Activated naive CD8-positive, alpha-beta T cell treated with anti-CD3 and anti-CD28 coated beads, Interleukin-2, amount 10 ng/mL, durations not matched to agents 7 days and 5 days (primary cell): ENCODE measurements around the gene ING2. TPM values are rescaled to one million over a fixed set of nuclear protein-coding genes. Genes with fewer than 3 reads are reported as not detected.
A peak's percentile ranks its signal among the peaks of the same experiment; 100 is the strongest.
"Not testable (repeated sequence)": the region's sequence is repeated elsewhere in the genome, so short reads cannot be mapped to it uniquely, and the experiment has no call there.

Experiments
- ATAC-seq: fragments of 150-1000 bp; cut with Tn5 transposase; one replicate; pipeline ENCODE4 v1.10.0; 2021; ENCODE audit warnings: low read depth, moderate library complexity
- POLR2A ChIA-PET: fragments of 350-600 bp; sonication (Branson Sonifier 250); formaldehyde crosslinking; loops from one replicate; lab custom pipeline; 2021; ENCODE audit warnings: antibody characterized with exemption; lab: Charles Lee
- DNase-seq: peaks from one replicate; pipeline ENCODE4 v3.0.0; 2021
- H3K27ac Mint-ChIP-seq: one replicate; pipeline ENCODE4 v1.8.0; 2022; ENCODE audit warnings: mild to moderate bottlenecking, mixed read lengths
- H3K27me3 Mint-ChIP-seq: one replicate; pipeline ENCODE4 v1.8.0; 2022; ENCODE audit warnings: mild to moderate bottlenecking, moderate library complexity, mixed read lengths
- H3K36me3 Mint-ChIP-seq: one replicate; pipeline ENCODE4 v1.8.0; 2021; ENCODE audit warnings: mild to moderate bottlenecking, mixed read lengths
- H3K4me1 Mint-ChIP-seq: one replicate; pipeline ENCODE4 v1.8.0; 2021; ENCODE audit warnings: mixed read lengths
- H3K4me3 Mint-ChIP-seq: one replicate; pipeline ENCODE4 v1.8.0; 2022; ENCODE audit warnings: mild to moderate bottlenecking, moderate library complexity, mixed read lengths
- H3K9me3 Mint-ChIP-seq: one replicate; pipeline ENCODE4 v1.8.0; 2021; ENCODE audit warnings: mixed read lengths
- total RNA-seq, 2 experiments: library from RNA; stranded (reverse); gene quantifications; one replicate each; pipeline ENCODE4 v1.2.3, GENCODE V29; 2021

The ING2 gene
- 10 to 100 TPM; 14.5 to 15.4 TPM for total RNA-seq

- DNase-seq (no peak), ATAC-seq (peak; percentile 57)
- H3K36me3 Mint-ChIP-seq = peaks cover 1% of the 10 kb centered on the region
- no peaks in the 10 kb centered on the region for H3K9me3 Mint-ChIP-seq
- POLR2A ChIA-PET = interaction anchor here (1.0 to 3.5 kb wide), 4 partner anchors 56 to 155 kb away, joined by 3 to 36 read pairs (median 12); partner anchors contain the start of genes CDKN2AIP, RWDD4 and TRAPPC11
- H3K27me3 Mint-ChIP-seq = no peaks in the 10 kb centered on the region
- H3K27ac Mint-ChIP-seq = peak within 1 kb of the TSS; percentile 95
- H3K4me3 Mint-ChIP-seq = peak within 1 kb of the TSS; percentile 93
- H3K4me1 Mint-ChIP-seq = peaks cover 30% of the 10 kb centered on the region
Measured at GRCh38 chr4:183504930-183505610, at the start of gene ING2. Gene ING2, plus strand, starts transcription at chr4:183505058. Its CDS starts 138 bp downstream, at chr4:183505196.

GRCh38 chr4:183455431-183456195, 49.2 kb upstream of the ING2 start:
- peak overlapping the region; percentile 69 for H3K4me3 Mint-ChIP-seq
- POLR2A ChIA-PET = interaction anchor here (2.0 kb wide), 1 partner anchor 11 kb away, joined by 11 read pairs; the partner anchor contains the start of gene CDKN2AIP
- ATAC-seq (peak; percentile 81), DNase-seq (no peak)
- H3K9me3 Mint-ChIP-seq = peaks cover 2% of the 10 kb centered on the region
- peaks cover 3% of the 10 kb centered on the region for H3K27me3 Mint-ChIP-seq
- peaks cover 15% of the 10 kb centered on the region for H3K36me3 Mint-ChIP-seq
- peak overlapping the region; percentile 76 for H3K27ac Mint-ChIP-seq
- H3K4me1 Mint-ChIP-seq = peaks cover 15% of the 10 kb centered on the region

GRCh38 chr4:183458005-183458404, 46.9 kb upstream of the ING2 start:
- DNase-seq (no peak), ATAC-seq (no peak)
- peaks cover 2% of the 10 kb centered on the region for H3K9me3 Mint-ChIP-seq
- no peak overlapping the region for H3K27ac Mint-ChIP-seq
- no peak overlapping the region for H3K4me3 Mint-ChIP-seq
- peaks cover 15% of the 10 kb centered on the region for H3K4me1 Mint-ChIP-seq
- peaks cover 3% of the 10 kb centered on the region for H3K27me3 Mint-ChIP-seq
- POLR2A ChIA-PET = no interaction called here
- H3K36me3 Mint-ChIP-seq = peaks cover 3% of the 10 kb centered on the region

- POLR2A ChIA-PET, DNase-seq, H3K4me1 Mint-ChIP-seq, H3K27ac Mint-ChIP-seq, H3K27me3 Mint-ChIP-seq, ATAC-seq, H3K4me3 Mint-ChIP-seq, H3K36me3 Mint-ChIP-seq, H3K9me3 Mint-ChIP-seq: not testable (repeated sequence)
Measured at GRCh38 chr4:183463903-183464619, 40.8 kb upstream of the ING2 start.

- H3K4me1 Mint-ChIP-seq, ATAC-seq, H3K36me3 Mint-ChIP-seq, H3K27ac Mint-ChIP-seq, POLR2A ChIA-PET, H3K4me3 Mint-ChIP-seq, H3K27me3 Mint-ChIP-seq, H3K9me3 Mint-ChIP-seq, DNase-seq: not testable (repeated sequence)
Measured at GRCh38 chr4:183465879-183466278, 39.0 kb upstream of the ING2 start.

GRCh38 chr4:183467246-183467645, 37.6 kb upstream of the ING2 start:
- DNase-seq = no peak
- no peaks in the 10 kb centered on the region for H3K27me3 Mint-ChIP-seq
- ATAC-seq = no peak
- no peak overlapping the region for H3K4me3 Mint-ChIP-seq
- H3K4me1 Mint-ChIP-seq = peaks cover 3% of the 10 kb centered on the region
- H3K27ac Mint-ChIP-seq = no peak overlapping the region
- H3K36me3 Mint-ChIP-seq = no peaks in the 10 kb centered on the region
- peaks cover 5% of the 10 kb centered on the region for H3K9me3 Mint-ChIP-seq
- POLR2A ChIA-PET = no interaction called here

GRCh38 chr4:183468210-183469095, 36.4 kb upstream of the ING2 start:
- ATAC-seq (no peak), DNase-seq (no peak)
- Mint-ChIP-seq H3K4me3 (no peak overlapping the region), H3K27ac (no peak overlapping the region), H3K4me1 (peaks cover 3% of the 10 kb centered on the region), H3K9me3 (peaks cover 2% of the 10 kb centered on the region), H3K27me3 (no peaks in the 10 kb centered on the region), H3K36me3 (no peaks in the 10 kb centered on the region)
- POLR2A ChIA-PET = no interaction called here

- peaks cover 3% of the 10 kb centered on the region for H3K4me1 Mint-ChIP-seq
- ATAC-seq (no peak), DNase-seq (no peak)
- H3K27ac Mint-ChIP-seq = no peak overlapping the region
- H3K27me3 Mint-ChIP-seq = no peaks in the 10 kb centered on the region
- no peaks in the 10 kb centered on the region for H3K36me3 Mint-ChIP-seq
- no peaks in the 10 kb centered on the region for H3K9me3 Mint-ChIP-seq
- H3K4me3 Mint-ChIP-seq = no peak overlapping the region
- POLR2A ChIA-PET = no interaction called here
Measured at GRCh38 chr4:183469285-183469684, 35.6 kb upstream of the ING2 start.

GRCh38 chr4:183469936-183470335, 34.9 kb upstream of the ING2 start:
- Mint-ChIP-seq H3K27me3 (no peaks in the 10 kb centered on the region), H3K4me3 (no peak overlapping the region), H3K27ac (no peak overlapping the region), H3K36me3 (no peaks in the 10 kb centered on the region), H3K4me1 (peaks cover 3% of the 10 kb centered on the region), H3K9me3 (no peaks in the 10 kb centered on the region)
- DNase-seq (no peak), ATAC-seq (no peak)
- POLR2A ChIA-PET = no interaction called here

GRCh38 chr4:183470821-183471220, 34.0 kb upstream of the ING2 start:
- no peak for ATAC-seq
- Mint-ChIP-seq H3K4me3 (no peak overlapping the region), H3K36me3 (no peaks in the 10 kb centered on the region), H3K4me1 (peaks cover 3% of the 10 kb centered on the region), H3K27me3 (no peaks in the 10 kb centered on the region), H3K9me3 (no peaks in the 10 kb centered on the region), H3K27ac (no peak overlapping the region)
- POLR2A ChIA-PET = no interaction called here
- DNase-seq = no peak

GRCh38 chr4:183471946-183472708, 32.7 kb upstream of the ING2 start:
- POLR2A ChIA-PET = no interaction called here

GRCh38 chr4:183478123-183478522, 26.7 kb upstream of the ING2 start:
- H3K4me1 Mint-ChIP-seq = peaks cover 2% of the 10 kb centered on the region
- POLR2A ChIA-PET = no interaction called here
- H3K27me3 Mint-ChIP-seq = no peaks in the 10 kb centered on the region
- no peak for ATAC-seq
- no peaks in the 10 kb centered on the region for H3K36me3 Mint-ChIP-seq
- no peak for DNase-seq
- no peaks in the 10 kb centered on the region for H3K9me3 Mint-ChIP-seq
- no peak overlapping the region for H3K4me3 Mint-ChIP-seq
- no peak overlapping the region for H3K27ac Mint-ChIP-seq

More at GRCh38 chr4:183471946-183472708, 32.7 kb upstream of the ING2 start:
- DNase-seq (peak; percentile 73), ATAC-seq (peak; percentile 58)
- Mint-ChIP-seq H3K27ac (no peak overlapping the region), H3K9me3 (no peaks in the 10 kb centered on the region), H3K4me3 (no peak overlapping the region), H3K4me1 (peaks cover 3% of the 10 kb centered on the region), H3K27me3 (no peaks in the 10 kb centered on the region), H3K36me3 (no peaks in the 10 kb centered on the region)
